Glomerular visceral epithelial cell (primary cell): ENCODE measurements around the gene MAP4.
A peak's percentile ranks its signal among the peaks of the same experiment; 100 is the strongest.
"Not testable (repeated sequence)": the region's sequence is repeated elsewhere in the genome, so short reads cannot be mapped to it uniquely, and the experiment has no call there.

ENCODE experiments used
- DNase-seq: peaks from one replicate; pipeline ENCODE4 v3.0.0-alpha.2; 2016; ENCODE audit errors: extremely low spot score

Gene MAP4

GRCh38 chr3:47847260-47847659 is 169.0 kb downstream of the MAP4 start:
- DNase-seq = no peak

GRCh38 chr3:47846880-47847248 is 169.4 kb downstream of the MAP4 start:
- DNase-seq = no peak

- DNase-seq = no peak
Measured at GRCh38 chr3:47846186-47846879, 169.9 kb downstream of the MAP4 start.

GRCh38 chr3:47841786-47842349 is 174.3 kb downstream of the MAP4 start:
- DNase-seq = no peak

GRCh38 chr3:47838503-47838902 is 177.7 kb downstream of the MAP4 start:
- DNase-seq = no peak

GRCh38 chr3:47836986-47837385 is 179.2 kb downstream of the MAP4 start:
- DNase-seq = no peak

GRCh38 chr3:47829482-47829881 is 186.7 kb downstream of the MAP4 start:
- not testable (repeated sequence) for DNase-seq

- DNase-seq = no peak
Measured at GRCh38 chr3:47825590-47825989, 190.6 kb downstream of the MAP4 start.

GRCh38 chr3:47824541-47825473 is 191.4 kb downstream of the MAP4 start:
- DNase-seq = peak; percentile 87

- no peak for DNase-seq
Measured at GRCh38 chr3:47817609-47818008, 198.6 kb downstream of the MAP4 start.

- no peak for DNase-seq
Measured at GRCh38 chr3:47813551-47814177, 202.6 kb downstream of the MAP4 start.

- no peak for DNase-seq
Measured at GRCh38 chr3:47804577-47804976, 211.6 kb downstream of the MAP4 start.

GRCh38 chr3:47803480-47804025 is 212.7 kb downstream of the MAP4 start:
- no peak for DNase-seq

- peak; percentile 83 for DNase-seq
Measured at GRCh38 chr3:47802734-47803479, 213.3 kb downstream of the MAP4 start, which contains the start of gene DHX30. TSS of gene DHX30 (plus strand) at chr3:47803138. CDS start at chr3:47810684, 7,546 bp downstream.
